GM12872 (cell line): ENCODE measurements around the gene SYNJ1.

Source experiments
- CTCF ChIP-seq: IDR thresholded peaks from 3 replicates; pipeline ENCODE4 v1.5.1; 2011; ENCODE audit warnings: low read depth, mild to moderate bottlenecking, low read length, moderate library complexity; ENCODE audit not compliant: insufficient read depth

The SYNJ1 gene

GRCh38 chr21:32713726-32714125, 14.1 kb downstream of the SYNJ1 start:
- TF ChIP-seq CTCF: no peak

GRCh38 chr21:32712641-32713040, 15.2 kb downstream of the SYNJ1 start:
- no peak for TF ChIP-seq CTCF

GRCh38 chr21:32712043-32712442, 15.8 kb downstream of the SYNJ1 start:
- TF ChIP-seq CTCF: no peak

GRCh38 chr21:32710987-32711386, 16.8 kb downstream of the SYNJ1 start:
- no peak for TF ChIP-seq CTCF

- no peak for TF ChIP-seq CTCF
These were observed 17.6 kb downstream of the SYNJ1 start for GRCh38 chr21:32710069-32710784.

- no peak for TF ChIP-seq CTCF
These were observed 19.7 kb downstream of the SYNJ1 start for GRCh38 chr21:32708069-32708468.

- no peak for TF ChIP-seq CTCF
These were observed 21.9 kb downstream of the SYNJ1 start for GRCh38 chr21:32705901-32706300.
